Stromal cell of bone marrow (primary cell): ENCODE results near the gene RNF14.
"Not testable (repeated sequence)": the region's sequence is repeated elsewhere in the genome, so short reads cannot be mapped to it uniquely, and the experiment has no call there.

ENCODE experiments used
- DNase-seq: peaks from one replicate; pipeline ENCODE4 v3.0.0-alpha.2; 2012; ENCODE audit warnings: low read depth

RNF14 gene, protein sequence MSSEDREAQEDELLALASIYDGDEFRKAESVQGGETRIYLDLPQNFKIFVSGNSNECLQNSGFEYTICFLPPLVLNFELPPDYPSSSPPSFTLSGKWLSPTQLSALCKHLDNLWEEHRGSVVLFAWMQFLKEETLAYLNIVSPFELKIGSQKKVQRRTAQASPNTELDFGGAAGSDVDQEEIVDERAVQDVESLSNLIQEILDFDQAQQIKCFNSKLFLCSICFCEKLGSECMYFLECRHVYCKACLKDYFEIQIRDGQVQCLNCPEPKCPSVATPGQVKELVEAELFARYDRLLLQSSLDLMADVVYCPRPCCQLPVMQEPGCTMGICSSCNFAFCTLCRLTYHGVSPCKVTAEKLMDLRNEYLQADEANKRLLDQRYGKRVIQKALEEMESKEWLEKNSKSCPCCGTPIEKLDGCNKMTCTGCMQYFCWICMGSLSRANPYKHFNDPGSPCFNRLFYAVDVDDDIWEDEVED

DNA sequence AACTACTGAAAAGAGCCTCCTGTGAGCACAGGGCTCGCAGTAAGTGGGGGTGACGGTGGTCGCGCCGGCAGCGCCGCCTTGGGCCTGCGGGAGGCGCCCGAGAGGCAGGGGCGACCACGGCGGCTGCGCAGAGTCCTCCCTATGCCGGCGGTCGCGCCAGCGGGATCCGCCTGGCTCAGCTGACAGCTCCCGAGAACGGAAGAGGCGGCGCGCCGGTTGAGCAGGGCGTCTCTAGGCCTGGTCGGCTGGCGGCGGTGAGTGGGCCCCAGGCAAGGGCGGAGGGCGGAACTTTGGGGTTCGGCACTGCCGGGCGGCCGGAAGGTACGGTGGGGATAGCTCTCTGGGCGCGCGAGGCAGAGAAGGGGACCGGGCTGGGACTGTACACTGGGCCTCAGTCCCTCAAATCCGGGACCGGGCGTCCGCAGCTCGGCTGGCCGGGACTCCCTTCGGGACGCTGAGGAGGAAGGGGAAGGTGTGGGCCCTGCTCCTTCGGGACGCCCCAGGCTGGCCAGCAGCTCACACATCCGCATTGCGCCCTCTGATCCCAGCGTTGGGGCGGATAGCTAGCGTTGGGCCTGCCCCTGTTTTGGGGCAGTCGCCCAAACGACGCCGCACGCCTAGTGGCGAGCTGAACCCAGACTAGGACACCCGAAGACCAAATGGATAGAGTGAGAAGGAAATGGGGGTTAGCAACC, at the start of gene RNF14:
Gene RNF14 (plus strand): TSS at position 192 of the 695 bp plus-strand sequence. CDS start 4,484 bp downstream, outside the sequence.
- DNase-seq = peak; percentile 91

DNA sequence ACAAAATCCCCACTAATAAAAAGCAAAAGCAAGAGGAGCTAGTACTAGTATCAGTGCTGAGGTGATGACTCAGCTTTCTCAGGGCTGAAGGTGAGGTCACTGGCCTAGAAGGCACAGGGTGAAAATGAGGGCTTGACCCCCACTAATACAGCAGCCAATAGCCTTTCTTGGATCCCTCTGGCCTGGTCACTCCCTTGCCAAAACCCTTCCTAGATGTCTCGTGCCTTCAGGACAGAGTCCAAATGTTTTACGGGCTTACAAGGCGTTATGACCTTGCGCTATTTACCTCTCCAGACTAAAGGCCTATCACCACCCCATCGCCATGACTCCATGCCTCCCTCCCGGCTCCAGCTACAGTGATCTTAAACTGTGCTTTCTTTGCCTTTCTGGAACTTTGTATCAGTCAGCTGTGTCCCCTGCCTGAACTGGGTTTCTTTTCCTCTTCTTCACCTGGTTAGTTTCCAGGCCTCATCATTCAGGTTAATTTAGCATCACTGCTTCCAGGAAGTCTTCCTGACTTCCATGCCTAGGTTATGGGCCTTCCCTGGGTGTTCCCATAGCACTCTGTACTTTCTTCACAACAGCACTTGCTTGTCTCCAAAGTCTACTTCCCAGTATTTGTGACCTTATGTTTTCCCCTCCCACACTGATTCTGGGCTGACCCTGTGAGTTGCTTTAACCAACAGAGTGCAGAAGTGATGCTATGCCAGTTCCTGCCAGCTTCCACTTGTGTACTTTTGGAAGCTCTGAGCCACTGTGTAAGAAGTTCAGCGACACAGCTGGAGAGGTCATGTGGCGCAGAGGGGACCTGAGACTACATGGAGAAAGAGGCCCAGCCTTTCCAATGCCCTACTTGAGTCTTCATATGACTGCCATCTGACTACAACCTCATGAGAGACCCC, 49.4 kb upstream of the RNF14 start:
- DNase-seq = no peak

- DNase-seq = no peak
Observed at GRCh38 chr5:141920771-141921170, 48.1 kb upstream of the RNF14 start.

DNA sequence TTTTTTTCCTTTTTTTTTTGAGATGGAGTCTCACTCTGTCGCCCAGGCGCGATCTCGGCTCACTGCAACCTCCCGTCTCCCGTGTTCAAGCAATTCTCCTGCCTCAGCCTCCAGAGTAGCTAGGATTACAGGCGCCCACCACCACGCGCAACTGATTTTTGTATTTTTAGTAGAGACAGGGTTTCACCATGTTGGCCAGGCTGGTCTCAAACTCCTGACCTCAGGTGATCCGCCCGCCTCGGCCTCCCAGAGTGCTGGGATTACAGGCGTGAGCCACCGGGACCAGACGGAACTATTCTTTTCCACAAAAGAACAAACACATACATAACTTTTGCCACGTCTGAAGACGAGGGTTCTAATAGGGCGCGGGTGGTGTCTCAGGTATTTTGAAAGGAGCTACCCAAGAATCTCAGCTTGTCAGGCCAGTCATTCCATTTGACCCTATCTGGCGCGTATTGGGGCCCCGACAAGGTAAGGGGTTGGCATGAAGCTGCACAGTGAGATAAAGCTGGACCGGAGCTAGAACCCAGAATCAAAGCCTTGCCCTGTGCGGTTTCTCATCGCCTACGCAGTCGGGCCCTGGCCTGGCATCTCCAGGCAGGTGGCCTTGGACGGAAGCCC, 46.0 kb upstream of the RNF14 start:
- not testable (repeated sequence) for DNase-seq

DNA sequence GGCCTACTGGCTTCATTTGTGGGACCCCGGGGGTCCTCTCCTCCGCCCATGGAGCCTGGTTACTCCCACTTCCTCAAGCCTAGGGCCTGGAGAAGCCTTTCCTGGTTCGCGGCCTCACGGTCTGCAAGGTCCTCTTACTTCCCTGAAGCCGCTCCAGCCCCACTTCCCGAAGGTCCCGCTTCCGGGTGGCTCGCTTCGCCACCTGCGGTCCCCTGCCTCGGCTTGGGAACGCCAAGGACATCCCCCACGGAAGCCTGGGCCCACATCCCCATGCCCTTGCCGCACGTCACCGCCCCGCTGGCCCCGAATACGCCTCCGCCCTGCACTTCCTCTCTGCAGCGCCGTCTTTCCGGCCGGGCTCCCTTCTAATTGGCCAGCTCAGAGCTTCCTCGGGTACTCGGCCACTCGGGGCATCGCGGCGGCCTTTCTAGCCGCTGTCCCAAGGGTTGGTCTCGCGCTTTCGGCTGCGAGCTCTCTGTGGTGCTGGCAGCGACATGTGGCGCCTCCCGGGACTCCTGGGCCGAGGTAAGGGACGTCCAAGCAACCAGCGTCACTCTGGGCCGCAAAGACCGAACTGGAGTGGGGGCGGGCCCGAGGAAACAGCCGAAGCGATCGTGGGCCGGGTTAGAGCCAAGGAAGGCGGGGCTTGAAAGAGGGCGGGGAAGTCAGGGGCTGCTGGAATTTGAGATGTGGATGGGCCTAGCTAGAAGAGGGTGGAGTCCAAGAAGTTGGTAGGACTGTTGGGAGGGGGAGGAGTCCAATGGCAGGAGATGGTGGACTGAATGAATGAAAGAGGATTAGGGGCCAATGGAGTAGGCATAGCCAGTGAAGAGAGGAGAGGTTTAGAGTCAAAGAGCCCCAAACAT, 45.2 kb upstream of the RNF14 start, which contains the start of gene DELE1:
Gene DELE1 (plus strand): TSS at position 424 of the 866 bp plus-strand sequence. CDS start 71 bp downstream, at position 495.
- peak; percentile 91 for DNase-seq

- DNase-seq = no peak
Observed at GRCh38 chr5:141926434-141926833, 42.5 kb upstream of the RNF14 start.

- DNase-seq = no peak
Observed at GRCh38 chr5:141928051-141928450, 40.9 kb upstream of the RNF14 start.

GRCh38 chr5:141929398-141930058, 39.4 kb upstream of the RNF14 start:
- DNase-seq = no peak

DNA sequence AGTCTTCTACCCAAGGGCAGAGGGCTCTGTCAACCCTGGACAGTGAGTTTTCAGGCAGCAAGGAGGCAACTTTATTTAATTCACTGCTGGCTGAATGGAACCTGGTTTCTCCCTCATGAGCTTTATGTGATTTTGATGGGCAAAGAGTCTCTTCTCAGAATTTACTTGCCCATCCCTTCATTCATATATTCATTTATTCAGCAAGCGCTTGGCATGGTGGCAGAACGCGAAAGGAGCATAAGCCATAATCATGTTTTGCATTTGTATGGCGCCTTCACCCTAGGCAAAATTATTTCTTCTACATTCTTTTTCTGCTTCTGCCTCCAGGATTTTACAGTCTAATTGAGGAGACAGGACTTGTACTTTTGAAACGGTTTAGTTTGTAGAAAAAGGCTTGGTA, 37.2 kb upstream of the RNF14 start:
- no peak for DNase-seq

- DNase-seq = no peak
Observed at GRCh38 chr5:141933151-141933550, 35.8 kb upstream of the RNF14 start.

GRCh38 chr5:141934099-141934844, 34.6 kb upstream of the RNF14 start:
- no peak for DNase-seq

GRCh38 chr5:141935538-141935937, 33.4 kb upstream of the RNF14 start:
- no peak for DNase-seq

DNA sequence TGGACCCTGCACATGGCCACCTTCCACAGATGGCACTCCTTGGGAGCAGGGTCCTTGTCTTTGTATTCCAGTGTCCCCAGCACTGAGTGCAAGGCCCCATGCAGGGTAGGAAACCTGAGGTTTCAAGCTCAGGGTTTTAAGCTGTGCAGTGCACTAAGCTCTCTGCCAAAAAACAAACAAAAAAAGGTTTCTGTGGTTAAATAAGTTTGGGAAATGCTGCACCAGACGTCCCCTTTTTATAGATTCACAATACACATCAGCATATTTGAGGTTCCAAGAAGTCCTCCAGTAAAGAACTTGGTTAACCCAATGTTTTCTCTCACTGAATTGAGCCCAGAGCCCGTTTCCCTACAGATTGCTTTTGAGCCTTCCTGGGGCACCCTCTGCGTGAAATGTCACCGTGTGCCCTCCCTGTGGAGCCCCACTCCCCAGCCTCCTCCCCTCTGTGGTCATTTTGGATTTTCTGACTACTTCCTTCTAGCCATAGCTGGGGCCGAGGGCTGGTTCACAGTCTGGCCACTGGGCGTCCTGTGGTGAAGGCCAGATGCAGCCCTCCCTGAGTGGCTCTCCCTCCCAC, 28.1 kb upstream of the RNF14 start:
- peak; percentile 41 for DNase-seq

- DNase-seq = peak; percentile 26
Observed at GRCh38 chr5:141941307-141941706, 27.6 kb upstream of the RNF14 start.

- no peak for DNase-seq
Observed at GRCh38 chr5:141941779-141942178, 27.1 kb upstream of the RNF14 start.

DNA sequence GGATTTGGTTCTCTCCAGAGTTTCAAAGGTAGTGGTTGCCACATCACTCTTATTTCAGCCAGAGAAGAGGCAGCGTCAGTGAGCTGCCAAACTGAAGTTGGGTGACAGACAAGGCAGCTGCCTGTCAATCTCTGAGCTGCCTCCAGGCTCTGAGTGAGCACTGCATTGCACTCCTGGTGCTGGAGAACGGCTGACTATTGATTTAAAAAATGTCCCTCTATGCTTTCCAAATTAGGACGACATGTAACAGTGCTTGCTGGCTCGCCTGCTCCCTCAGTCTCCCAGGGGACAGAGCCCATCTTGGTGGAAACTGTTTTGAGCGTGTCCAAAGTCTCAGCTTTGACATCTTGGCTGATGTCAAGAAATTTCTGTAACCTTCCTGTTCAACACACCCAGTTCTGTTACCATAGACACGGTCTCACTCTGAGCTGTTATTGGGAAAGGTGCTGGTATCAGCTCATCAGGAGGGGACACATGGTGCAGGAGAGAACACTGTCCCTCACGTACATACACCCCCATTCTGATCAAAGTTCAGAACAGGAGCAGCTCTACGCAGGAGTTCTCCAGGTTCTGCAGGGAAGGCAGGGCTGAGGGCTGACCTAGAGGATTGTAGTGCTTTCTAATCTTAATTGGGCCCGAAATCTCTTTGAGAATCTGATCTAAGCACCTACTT, 26.6 kb upstream of the RNF14 start:
- DNase-seq = no peak

GRCh38 chr5:141944076-141944475, 24.8 kb upstream of the RNF14 start:
- no peak for DNase-seq

DNA sequence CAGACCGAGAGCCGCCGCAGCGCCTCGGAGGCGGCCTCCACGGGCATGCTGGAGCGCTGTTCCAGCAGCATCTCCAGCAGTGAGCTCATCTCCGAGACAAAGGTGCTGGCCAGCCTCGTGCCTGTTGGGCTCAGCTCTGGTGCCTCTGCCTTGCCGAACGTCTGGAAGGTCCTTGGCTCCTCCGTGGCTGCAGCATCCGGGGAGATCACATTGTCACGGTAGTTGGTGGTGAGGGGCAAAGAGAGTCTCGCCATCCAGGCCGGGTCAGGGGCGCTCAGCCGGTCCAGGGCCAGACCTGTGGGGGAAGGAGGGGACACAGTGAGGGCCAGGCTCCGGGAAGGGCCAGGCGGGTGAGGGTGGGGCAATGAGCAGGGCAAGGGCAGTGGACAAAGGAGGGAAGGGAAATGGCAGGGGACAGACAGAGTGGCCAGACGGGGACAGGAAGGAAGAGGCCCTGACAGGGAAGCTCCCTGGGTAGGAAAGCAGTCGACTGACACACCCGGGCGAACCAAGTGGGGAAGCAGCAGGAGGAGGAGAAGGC, 23.3 kb upstream of the RNF14 start:
- no peak for DNase-seq
